DMS 273 treated with DMSO at 0.1 percent for 48 hours (cell line): Measurements from ENCODE around the gene HYCC2.
"Not testable (repeated sequence)": the region's sequence is repeated elsewhere in the genome, so short reads cannot be mapped to it uniquely, and the experiment has no call there.

ENCODE experiments used
- DNase-seq: peaks from one replicate; lab custom pipeline; 2025; lab: John Stamatoyannopoulos, UW

HYCC2 gene

DNA sequence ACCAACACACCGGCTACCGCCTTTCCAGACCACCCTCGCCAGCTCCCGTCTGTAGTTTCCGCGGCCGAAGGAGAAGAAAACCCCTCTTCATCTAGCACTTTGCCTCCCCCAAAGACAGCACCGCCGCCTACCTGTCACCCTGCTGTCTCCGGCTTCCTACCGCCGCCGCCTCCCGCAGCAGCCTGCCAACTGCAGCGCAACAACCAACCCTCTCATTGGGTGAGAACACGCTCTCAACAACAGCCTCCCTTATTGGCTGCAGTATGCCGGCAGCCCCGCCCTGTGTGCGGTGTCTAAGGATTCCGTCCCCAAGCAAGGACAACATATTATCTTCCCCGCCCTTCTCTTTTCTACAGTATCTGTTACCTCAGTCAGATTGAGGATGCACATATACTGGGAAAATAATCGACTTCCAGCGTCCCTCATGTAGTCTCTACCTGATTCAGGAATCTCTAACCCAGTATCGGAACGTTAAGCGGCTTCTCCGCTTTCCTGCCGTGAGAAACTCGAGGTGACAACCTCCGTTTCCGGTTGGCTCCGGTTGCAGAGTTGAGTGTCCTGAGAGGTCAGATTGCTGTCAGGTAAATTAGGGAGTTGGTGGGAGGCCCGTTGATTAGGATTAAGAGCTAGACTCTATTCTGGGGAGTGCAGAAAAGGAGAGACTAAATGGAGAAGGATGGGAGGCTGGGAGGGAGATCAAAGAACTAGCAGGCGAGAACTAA is at the start of gene HYCC2, which contains the start of gene NDUFB3:
Gene HYCC2, minus strand, starts transcription at position 193 of the 722 bp plus-strand sequence. CDS start 47,662 bp downstream, outside the sequence.
Gene NDUFB3, plus strand, starts transcription at position 523 of the 722 bp plus-strand sequence. CDS start 6,882 bp downstream, outside the sequence.
- DNase-seq = peak; percentile 90

GRCh38 chr2:201118961-201119854 is 47.7 kb upstream of the HYCC2 start:
- no peak for DNase-seq

- peak; percentile 90 for DNase-seq
These were observed 46.9 kb upstream of the HYCC2 start for GRCh38 chr2:201118121-201118960.

DNA sequence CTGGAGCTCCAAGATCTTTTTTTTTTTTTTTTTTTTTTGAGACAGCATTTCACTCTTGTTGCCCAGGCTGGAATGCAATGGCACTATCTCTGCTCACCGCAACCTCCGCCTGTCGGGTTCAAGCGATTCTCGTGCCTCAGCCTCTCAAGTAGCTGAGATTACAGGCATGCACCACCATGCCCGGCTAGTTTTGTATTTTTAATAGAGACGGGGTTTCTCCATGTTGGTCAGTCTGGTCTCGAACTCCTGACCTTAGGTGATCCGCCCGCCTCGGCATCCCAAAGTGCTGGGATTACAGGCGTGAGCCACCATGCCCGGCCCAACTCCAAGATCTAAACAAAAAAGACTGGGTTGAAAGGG is 46.2 kb upstream of the HYCC2 start:
- DNase-seq = not testable (repeated sequence)

DNA sequence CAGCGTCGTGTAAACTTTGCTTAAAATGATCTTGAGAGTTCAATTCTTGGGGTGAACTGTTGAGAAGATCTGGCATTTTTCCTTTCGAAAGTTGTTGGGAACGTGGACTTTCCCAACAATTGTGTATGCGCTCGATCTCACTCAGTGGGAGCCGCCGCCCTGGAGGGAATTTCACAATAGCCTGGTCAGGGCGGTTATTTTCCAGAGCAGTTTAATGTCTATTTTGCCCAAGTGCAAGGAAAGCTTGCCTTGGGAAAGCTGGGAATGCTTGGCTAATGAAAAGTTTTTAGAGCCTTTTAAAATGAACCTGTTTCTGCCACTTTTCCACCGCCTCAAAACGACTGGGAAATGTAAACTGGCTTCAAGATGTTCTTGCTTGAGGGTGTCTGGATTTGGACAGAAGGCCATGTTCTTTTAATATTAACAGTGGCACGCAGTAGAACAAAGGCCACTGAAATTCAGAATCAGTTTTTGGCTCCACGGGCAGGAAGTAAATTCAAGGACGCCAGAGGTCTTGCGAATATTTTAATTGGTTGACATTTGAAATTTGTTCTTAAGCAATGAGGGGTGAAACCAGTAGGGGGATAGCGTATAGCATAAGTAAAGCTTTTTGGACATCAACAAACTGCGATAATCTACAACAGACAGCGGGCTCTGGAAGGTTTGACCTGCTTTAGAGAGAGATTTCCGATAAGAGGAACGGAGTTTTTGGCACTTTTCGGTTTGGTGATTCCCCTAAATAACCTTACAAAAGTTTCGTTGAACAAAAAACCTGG is 45.7 kb upstream of the HYCC2 start:
- peak; percentile 65 for DNase-seq

GRCh38 chr2:201116115-201116958 is 44.9 kb upstream of the HYCC2 start, which contains the start of gene CFLAR:
Gene CFLAR (plus strand): TSS chr2:201116164. CDS start chr2:201129866, 13,702 bp downstream.
- no peak for DNase-seq

- no peak for DNase-seq
These were observed 43.4 kb upstream of the HYCC2 start for GRCh38 chr2:201114846-201115245.

DNA sequence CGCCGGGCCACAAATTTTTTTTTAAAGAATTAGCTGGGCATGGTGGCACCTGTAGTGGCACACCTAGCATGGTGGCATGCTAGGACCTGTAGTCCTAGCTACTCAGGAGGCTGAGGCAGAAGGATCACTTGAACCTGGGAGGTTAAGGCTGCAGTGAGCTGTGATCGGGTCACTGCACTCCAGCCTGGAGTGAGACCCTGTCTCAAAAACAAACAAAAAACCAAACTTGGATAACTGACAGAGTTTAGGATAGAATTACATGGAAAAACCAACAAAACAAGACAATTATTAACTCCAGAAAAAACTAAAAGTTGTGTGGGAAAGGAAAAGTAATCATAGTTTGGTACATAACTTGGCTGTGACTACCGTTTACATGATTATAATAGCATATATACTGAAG is 42.9 kb upstream of the HYCC2 start:
- DNase-seq = no peak

GRCh38 chr2:201111096-201111495 is 39.6 kb upstream of the HYCC2 start:
- no peak for DNase-seq

- DNase-seq = no peak
These were observed 39.1 kb upstream of the HYCC2 start for GRCh38 chr2:201110615-201111014.

DNA sequence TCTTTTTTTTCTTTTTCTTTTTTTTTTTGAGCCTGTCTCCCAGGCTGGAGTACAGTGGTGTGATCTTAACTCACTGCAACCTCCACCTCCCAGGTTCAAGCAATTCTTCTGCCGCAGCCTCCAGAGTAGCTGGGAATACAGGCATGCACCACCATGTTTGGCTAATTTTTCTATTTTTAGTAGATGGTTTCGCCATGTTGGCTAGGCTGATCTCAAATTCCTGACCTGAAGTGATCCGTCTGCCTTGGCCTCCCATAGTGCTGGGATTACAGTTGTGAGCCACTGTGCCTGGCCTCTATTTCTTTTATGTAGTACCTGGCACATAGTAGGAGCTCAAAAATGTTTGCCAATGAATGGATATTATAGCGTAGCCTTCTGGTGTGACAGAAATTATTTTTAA is 37.7 kb upstream of the HYCC2 start:
- no peak for DNase-seq

DNA sequence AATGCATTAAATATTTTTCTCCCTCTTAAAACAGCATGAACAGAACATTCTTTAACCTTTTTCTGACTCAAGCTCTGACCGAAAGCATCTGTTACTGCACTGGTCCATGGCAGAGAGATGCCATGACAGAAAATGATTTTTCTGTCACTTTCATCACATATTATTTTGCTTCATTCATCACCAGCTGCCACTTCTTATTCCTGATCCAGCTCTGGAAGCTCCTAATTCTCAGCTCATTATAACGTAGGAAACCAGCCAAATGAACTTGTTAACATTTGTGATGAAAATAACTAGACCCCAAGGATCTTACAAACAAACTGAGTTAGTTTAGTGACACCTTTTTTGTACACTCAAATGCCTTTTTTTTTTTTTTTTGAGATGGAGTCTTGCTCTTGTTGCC is 36.9 kb upstream of the HYCC2 start:
- DNase-seq = no peak

DNA sequence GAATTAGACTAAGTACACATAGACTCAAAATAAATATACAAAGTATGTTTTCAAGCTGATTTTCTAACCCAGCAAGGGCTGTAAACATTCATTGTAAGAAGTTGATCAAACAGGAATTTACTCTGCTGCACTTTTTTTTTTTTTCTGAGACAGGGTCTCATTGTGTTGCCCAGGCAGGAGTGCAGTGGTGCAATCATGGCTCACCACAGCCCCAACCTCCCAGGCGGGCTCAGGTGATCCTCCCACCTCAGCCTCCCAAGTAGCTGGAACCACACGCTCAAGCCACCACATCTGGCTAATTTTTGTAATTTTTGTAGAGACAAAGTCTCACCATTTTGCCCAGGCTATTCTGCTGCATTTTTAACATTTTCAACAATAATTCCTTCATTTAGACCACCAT is 36.2 kb upstream of the HYCC2 start:
- no peak for DNase-seq

GRCh38 chr2:201105759-201106158 is 34.3 kb upstream of the HYCC2 start:
- DNase-seq = no peak

DNA sequence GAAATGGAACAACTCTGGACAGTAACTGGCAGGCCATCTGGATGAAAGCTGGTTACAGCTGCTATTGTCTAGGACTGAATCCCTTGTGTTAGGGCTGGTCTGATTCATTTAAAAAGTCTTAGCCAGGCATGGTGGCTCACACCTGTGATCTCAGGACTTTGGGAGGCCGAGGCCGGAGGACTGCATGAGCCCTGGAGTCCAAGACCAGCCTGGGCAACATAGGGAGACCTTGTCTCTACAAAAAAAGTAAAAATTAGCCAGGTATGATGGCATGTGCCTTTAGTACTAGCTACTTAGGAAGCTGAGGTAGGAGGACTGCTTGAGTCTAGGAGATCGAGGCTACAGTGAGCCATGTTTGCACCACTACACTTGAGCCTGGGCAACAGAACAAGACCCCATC is 29.0 kb upstream of the HYCC2 start:
- DNase-seq = no peak

DNA sequence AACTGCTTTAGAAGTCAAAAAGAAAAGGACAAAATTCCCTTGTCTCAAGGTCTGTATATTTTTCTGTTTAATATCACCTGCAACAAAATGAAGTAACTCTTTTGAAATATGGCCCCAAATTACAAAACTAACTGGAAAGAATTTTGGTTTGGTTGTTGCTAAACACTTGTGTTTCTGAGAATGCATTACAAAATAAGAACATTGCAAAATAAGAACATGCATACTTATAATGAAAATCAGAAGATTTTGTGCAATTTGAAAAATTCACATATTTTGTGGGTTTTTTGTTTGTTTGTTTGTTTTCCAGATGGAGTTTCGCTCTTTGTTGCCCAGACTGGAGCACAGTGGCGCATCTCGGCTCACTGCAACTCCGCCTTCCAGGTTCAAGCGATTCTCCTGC is 22.1 kb upstream of the HYCC2 start:
- DNase-seq = no peak

DNA sequence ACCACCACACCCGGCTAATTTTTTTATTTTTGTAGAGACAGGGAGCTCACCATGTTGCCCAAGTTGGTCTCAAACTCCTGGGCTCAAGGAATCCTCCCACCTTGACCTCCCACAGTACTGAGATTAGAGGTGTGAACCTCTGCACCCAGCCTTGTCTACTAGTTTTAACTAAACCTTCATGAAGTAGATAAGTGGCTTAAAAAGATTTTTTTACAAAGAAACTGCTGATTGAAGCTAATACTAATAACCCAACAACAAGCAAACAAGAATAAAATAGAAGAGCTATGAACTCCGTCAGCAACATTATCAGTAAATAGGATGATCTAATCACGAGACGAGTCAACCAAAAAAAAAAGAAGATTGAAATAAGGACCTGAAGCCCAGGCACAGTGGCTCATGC is 19.1 kb upstream of the HYCC2 start:
- no peak for DNase-seq

DNA sequence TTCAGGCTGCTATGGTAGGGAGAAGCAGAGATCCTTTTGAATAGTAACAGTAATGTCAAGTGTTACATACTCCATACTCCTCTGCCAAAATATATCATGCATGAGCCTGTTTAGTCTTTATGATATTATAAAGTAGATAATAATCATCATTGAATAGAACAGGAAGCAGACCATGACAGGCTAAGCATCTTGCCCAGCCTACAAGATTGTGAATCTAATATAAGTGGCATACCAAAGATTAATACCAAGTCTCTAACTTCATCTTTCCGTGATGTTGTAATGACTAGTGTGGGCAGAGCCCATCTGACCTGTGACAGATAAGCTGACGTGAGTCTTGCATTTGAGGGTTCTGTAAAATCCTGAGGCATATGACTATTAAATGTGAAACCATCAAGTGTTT is 13.4 kb upstream of the HYCC2 start:
- DNase-seq = no peak

- no peak for DNase-seq
These were observed 3.5 kb upstream of the HYCC2 start for GRCh38 chr2:201074996-201075395.

DNA sequence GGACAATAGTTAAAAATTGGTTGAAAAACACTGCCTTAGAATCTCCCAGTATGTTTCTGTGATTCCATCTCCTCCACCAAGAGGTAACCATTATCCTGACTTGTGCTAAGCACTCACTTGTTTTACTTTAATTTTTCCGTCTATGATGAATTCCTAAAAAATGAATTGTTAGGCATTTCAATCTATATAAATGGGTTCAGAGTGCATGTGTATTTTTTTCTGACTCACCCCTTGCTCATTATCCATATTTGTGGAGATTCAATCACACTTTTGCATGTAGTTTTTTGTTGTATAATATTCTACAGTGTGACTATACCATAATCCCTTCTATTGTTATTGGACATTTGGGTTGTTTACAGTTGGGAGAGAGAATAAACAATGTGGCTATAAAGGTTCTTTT is 1.6 kb upstream of the HYCC2 start:
- no peak for DNase-seq

DNA sequence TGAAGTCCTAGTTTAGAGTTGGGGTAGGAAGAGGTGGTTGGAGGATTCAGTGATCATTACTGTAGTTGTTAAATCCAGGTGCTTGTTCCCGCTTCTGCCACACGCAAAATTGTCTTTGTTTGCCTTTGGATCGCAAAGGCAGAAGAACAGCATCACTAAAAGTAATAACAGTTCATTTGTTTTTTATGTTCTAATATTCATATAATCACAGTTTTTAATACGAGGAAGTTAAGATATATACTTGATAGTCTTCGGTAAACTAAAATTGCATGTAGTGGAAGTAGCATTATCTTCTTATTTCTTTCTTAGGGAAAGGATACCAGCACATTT is 695 bp upstream of the HYCC2 start:
- no peak for DNase-seq
